BLaER1 (cell line): Measurements from ENCODE around the gene CEP95.

Experiments
- H3K27ac ChIP-seq: shearing (Covaris generic); formaldehyde crosslinking; 2 replicates; pipeline ENCODE4 v1.8.1; 2022
- H3K27me3 ChIP-seq: shearing (Covaris generic); formaldehyde crosslinking; 2 replicates; pipeline ENCODE4 v1.8.1; 2022
- H3K36me3 ChIP-seq: shearing (Covaris generic); formaldehyde crosslinking; 2 replicates; pipeline ENCODE4 v1.8.1; 2022
- H3K4me1 ChIP-seq: shearing (Covaris generic); formaldehyde crosslinking; 2 replicates; pipeline ENCODE4 v1.8.1; 2022
- H3K4me2 ChIP-seq: shearing (Covaris generic); formaldehyde crosslinking; 2 replicates; pipeline ENCODE4 v1.8.1; 2022
- H3K4me3 ChIP-seq: shearing (Covaris generic); formaldehyde crosslinking; 2 replicates; pipeline ENCODE4 v1.8.1; 2022
- H3K9ac ChIP-seq: shearing (Covaris generic); formaldehyde crosslinking; 2 replicates; pipeline ENCODE4 v1.8.1; 2022
- H3K9me3 ChIP-seq: shearing (Covaris generic); formaldehyde crosslinking; 2 replicates; pipeline ENCODE4 v1.8.1; 2022
- H4K20me1 ChIP-seq: shearing (Covaris generic); formaldehyde crosslinking; 2 replicates; pipeline ENCODE4 v1.8.1; 2022
- Cebpa-rat ChIP-seq: shearing (Covaris generic); IDR thresholded peaks from 2 replicates; pipeline ENCODE4 v1.8.1; 2022

Gene CEP95

GRCh38 chr17:64583038-64583437 is 76.3 kb downstream of the CEP95 start:
- Histone ChIP-seq H3K36me3 (peaks cover 68% of the 10 kb centered on the region), H4K20me1 (no peaks in the 10 kb centered on the region), H3K27ac (no peak overlapping the region)

GRCh38 chr17:64585146-64585545 is 78.4 kb downstream of the CEP95 start:
- Histone ChIP-seq H3K9me3 (no peaks in the 10 kb centered on the region), H3K9ac (no peak overlapping the region), H3K4me1 (no peaks in the 10 kb centered on the region), H3K4me2 (no peak overlapping the region), H3K27ac (no peak overlapping the region), H3K27me3 (no peaks in the 10 kb centered on the region), H3K4me3 (no peak overlapping the region), H4K20me1 (no peaks in the 10 kb centered on the region), H3K36me3 (peaks cover 69% of the 10 kb centered on the region)
- no peak for TF ChIP-seq Cebpa-rat

More at GRCh38 chr17:64583038-64583437, 76.3 kb downstream of the CEP95 start:
- Histone ChIP-seq H3K4me2 (no peak overlapping the region), H3K9ac (no peak overlapping the region), H3K4me1 (no peaks in the 10 kb centered on the region), H3K4me3 (no peak overlapping the region), H3K27me3 (no peaks in the 10 kb centered on the region), H3K9me3 (peaks cover 2% of the 10 kb centered on the region)
- no peak for TF ChIP-seq Cebpa-rat
